ENCODE results near the gene MARS1. TPM values are rescaled to one million over a fixed set of nuclear protein-coding genes. Genes with fewer than 3 reads are reported as not detected.

The MARS1 gene
- total RNA-seq, 1 experiment from 2014 or later, result 291 TPM

DNA sequence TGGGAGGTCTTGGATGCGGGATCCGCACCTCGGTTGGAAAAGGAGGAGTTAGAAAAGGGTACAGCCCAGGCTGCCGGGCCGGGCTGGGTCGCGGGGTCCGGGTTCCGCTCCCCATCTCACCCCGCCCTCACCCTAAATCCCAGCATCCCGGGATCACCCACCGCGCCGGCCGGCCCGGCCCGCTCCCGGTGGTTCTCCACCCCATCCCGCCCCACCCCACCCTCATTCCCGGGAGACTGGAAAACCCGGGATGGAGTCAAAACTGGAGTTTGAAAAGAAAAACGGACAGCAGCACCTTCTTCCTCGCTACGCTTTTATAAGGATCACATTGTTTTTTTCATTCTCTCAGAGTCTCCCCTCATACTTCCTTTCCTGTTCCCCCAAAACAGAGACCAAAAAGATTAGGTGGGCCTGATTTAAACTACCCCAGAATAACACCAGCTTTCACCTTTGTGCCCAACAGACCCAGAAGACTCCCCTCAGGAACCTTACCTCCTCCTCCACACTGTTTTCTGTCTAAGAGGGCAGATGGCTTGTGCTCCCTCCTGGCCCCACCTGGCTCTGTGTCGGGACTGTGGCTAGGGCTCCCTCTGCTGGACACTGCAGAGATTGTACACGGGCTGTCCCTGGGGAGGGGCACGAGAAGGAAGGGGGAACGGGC lies 25.5 kb upstream of the MARS1 start:
- H3K4me1 ChIP-seq (ENCODE audit: control insufficient read depth, insufficient read depth, low read length), result peaks cover 15% of the 10 kb centered on the region
- H3K9me3 ChIP-seq (ENCODE audit: control insufficient read depth, insufficient read depth, low read depth, low read length), result no peaks in the 10 kb centered on the region
- TF ChIP-seq, protein P1, sequence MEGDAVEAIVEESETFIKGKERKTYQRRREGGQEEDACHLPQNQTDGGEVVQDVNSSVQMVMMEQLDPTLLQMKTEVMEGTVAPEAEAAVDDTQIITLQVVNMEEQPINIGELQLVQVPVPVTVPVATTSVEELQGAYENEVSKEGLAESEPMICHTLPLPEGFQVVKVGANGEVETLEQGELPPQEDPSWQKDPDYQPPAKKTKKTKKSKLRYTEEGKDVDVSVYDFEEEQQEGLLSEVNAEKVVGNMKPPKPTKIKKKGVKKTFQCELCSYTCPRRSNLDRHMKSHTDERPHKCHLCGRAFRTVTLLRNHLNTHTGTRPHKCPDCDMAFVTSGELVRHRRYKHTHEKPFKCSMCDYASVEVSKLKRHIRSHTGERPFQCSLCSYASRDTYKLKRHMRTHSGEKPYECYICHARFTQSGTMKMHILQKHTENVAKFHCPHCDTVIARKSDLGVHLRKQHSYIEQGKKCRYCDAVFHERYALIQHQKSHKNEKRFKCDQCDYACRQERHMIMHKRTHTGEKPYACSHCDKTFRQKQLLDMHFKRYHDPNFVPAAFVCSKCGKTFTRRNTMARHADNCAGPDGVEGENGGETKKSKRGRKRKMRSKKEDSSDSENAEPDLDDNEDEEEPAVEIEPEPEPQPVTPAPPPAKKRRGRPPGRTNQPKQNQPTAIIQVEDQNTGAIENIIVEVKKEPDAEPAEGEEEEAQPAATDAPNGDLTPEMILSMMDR (IDR thresholded peaks at IDR 0.05), result peak; percentile 97
- no peak for TF ChIP-seq TCF7L2 (IDR thresholded peaks at IDR 0.05; ENCODE audit: low read depth, low read length)
- TF ChIP-seq, protein P2, sequence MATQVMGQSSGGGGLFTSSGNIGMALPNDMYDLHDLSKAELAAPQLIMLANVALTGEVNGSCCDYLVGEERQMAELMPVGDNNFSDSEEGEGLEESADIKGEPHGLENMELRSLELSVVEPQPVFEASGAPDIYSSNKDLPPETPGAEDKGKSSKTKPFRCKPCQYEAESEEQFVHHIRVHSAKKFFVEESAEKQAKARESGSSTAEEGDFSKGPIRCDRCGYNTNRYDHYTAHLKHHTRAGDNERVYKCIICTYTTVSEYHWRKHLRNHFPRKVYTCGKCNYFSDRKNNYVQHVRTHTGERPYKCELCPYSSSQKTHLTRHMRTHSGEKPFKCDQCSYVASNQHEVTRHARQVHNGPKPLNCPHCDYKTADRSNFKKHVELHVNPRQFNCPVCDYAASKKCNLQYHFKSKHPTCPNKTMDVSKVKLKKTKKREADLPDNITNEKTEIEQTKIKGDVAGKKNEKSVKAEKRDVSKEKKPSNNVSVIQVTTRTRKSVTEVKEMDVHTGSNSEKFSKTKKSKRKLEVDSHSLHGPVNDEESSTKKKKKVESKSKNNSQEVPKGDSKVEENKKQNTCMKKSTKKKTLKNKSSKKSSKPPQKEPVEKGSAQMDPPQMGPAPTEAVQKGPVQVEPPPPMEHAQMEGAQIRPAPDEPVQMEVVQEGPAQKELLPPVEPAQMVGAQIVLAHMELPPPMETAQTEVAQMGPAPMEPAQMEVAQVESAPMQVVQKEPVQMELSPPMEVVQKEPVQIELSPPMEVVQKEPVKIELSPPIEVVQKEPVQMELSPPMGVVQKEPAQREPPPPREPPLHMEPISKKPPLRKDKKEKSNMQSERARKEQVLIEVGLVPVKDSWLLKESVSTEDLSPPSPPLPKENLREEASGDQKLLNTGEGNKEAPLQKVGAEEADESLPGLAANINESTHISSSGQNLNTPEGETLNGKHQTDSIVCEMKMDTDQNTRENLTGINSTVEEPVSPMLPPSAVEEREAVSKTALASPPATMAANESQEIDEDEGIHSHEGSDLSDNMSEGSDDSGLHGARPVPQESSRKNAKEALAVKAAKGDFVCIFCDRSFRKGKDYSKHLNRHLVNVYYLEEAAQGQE (IDR thresholded peaks at IDR 0.05; ENCODE audit: insufficient read depth in 1 of 2, low read depth in 2 of 2, low read length in 1 of 2), result no peak
- no peak for TF ChIP-seq POLR2AphosphoS5 (IDR thresholded peaks at IDR 0.05; ENCODE audit: low read depth, low read length)
- TF ChIP-seq SIN3A (IDR thresholded peaks at IDR 0.05; ENCODE audit: borderline replicate concordance, insufficient read depth, low read depth, low read length), result peak; percentile 20; the same call in 1 of the 2 replicates
- ChIA-PET CTCF (interaction anchor here (0.7 kb wide), 1 partner anchor 10 kb away, joined by 3 read pairs; no protein-coding TSS in a partner anchor), POLR2A (no interaction called here)
- ATAC-seq, result peak; percentile 87
- in situ Hi-C loops (cut with HindIII; ENCODE audit: low pct_unique_long_range_greater_than_20kb, low sequenced_read_pairs) (no loop called here), intact Hi-C loops (cut with micrococcal nuclease; ENCODE audit: unreplicated experiment) (no loop called here)
- H3K36me3 ChIP-seq (ENCODE audit: control insufficient read depth, insufficient read depth, low read length), result no peaks in the 10 kb centered on the region
- DNase-seq (ENCODE audit: low read depth, low spot score), result peak; percentile 94
- H3K27ac ChIP-seq (ENCODE audit: low read length), result peak overlapping the region; percentile 85
- H3K4me3 ChIP-seq (ENCODE audit: low read depth in 2 of 2, low read length in 2 of 2), result peak overlapping the region; percentile 63 to 72
- no TSS peak for BruUV-seq (replicated peaks)
- no peaks in the 10 kb centered on the region for H3K27me3 ChIP-seq (ENCODE audit: control insufficient read depth, insufficient read depth, low read length)

DNA sequence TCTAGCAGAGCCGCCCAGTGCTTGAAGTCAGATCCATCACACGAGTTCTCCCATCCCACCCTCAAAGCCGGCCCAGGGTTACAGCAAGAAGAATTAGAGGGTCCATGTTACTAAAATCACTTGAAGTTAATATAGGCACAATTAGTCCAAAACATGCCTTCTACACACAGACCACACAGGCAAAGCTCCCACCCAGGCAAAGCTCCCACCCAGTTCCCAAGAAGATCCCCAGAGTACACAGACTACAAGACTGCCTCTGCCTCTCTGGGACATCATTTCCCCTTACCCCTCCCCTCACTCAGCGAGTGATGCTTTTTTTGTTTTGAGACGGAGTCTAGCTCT lies 25.0 kb upstream of the MARS1 start:
- ChIA-PET POLR2A (no interaction called here), CTCF (interaction anchor here (0.7 kb wide), 1 partner anchor 224 kb away, joined by 6 read pairs; no protein-coding TSS in a partner anchor)
- Histone ChIP-seq H3K36me3 (ENCODE audit: control insufficient read depth, insufficient read depth, low read length) (no peaks in the 10 kb centered on the region), H3K4me3 (ENCODE audit: low read depth in 2 of 2, low read length in 2 of 2) (peak overlapping the region in 1 of 2 experiments; percentile 72; a peak in 2 of 4 replicates), H3K4me1 (ENCODE audit: control insufficient read depth, insufficient read depth, low read length) (peaks cover 15% of the 10 kb centered on the region), H3K27ac (ENCODE audit: low read length) (peak overlapping the region; percentile 9; the same call in 1 of the 2 replicates), H3K27me3 (ENCODE audit: control insufficient read depth, insufficient read depth, low read length) (no peaks in the 10 kb centered on the region), H3K9me3 (ENCODE audit: control insufficient read depth, insufficient read depth, low read depth, low read length) (no peaks in the 10 kb centered on the region)
- DNase-seq (ENCODE audit: low read depth, low spot score), result no peak
- ATAC-seq, result no peak
- no TSS peak for BruUV-seq (replicated peaks)
- intact Hi-C loops (cut with micrococcal nuclease; ENCODE audit: unreplicated experiment) (no loop called here), in situ Hi-C loops (cut with HindIII; ENCODE audit: low pct_unique_long_range_greater_than_20kb, low sequenced_read_pairs) (no loop called here)
- TF ChIP-seq, protein P1 (IDR thresholded peaks at IDR 0.05), result no peak; the same call in 1 of the 2 replicates
- TF ChIP-seq POLR2AphosphoS5 (IDR thresholded peaks at IDR 0.05; ENCODE audit: low read depth, low read length) (no peak), SIN3A (IDR thresholded peaks at IDR 0.05; ENCODE audit: borderline replicate concordance, insufficient read depth, low read depth, low read length) (no peak)
